Ovary (tissue), 3 donors: Measurements from ENCODE around the gene OPRL1.

ENCODE experiments used
- EP300 ChIP-seq: sonication (generic); formaldehyde crosslinking; IDR thresholded peaks from one replicate; pipeline ENCODE4 v1.6.1; 2017; ENCODE audit warnings: antibody characterized with exemption
- TF ChIP-seq, protein P1 (sequence below), 3 donors: fragments of 450-650 bp in 2 of 3; fragments of 200-600 bp in 1 of 3; IDR thresholded peaks; one replicate each; pipeline versions ENCODE4 v1.5.1 to v1.8.0; 2016 to 2022; ENCODE audit warnings: antibody characterized with exemption in 3 of 3, mild to moderate bottlenecking in 1 of 3
- donor health status: DM: no; HTN: no; CAD: no.

DNA sequence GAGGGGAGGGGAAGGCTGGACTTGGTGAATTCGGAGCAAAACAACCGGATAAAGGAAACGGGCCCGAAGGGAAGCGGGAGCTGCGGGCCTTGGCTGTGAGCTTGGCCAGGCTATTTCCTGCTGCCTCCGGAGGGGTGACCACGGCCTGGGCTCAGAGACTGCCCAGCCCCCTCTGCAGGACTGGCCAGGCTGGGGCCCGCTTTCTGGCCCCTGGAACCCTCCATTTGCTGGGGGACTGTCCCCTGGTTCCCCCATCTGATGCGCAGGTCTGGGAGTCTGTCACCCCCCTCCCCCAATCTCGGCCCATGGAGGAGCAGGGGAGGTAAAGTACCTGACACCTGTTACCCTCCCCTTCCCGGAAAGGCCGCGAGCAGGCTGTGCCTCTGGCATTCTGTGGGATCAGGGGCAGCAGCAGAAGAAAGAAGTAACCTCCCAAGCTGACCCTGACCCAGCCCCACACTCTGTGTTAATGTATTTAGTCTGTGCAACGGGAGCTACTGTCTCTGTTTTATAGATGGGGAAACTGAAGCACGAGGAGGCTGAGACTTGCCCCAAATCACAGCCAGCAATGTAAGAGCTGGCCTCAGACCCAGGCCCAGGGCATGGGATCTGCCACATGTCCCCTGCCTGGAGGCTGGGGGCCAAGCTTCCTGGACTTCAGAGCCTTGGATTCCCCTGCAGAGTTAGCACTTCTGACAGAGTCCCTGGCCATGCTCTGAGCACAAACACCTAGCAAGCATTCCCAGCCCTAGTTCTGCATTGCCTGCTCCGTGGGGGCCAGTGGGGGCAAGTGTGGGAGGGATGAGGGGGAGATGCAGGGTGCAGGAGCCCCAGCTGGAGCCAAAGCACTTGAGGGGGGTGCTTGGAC is 40.4 kb upstream of the OPRL1 start:
- TF ChIP-seq EP300 = no peak
- TF ChIP-seq, protein P1, sequence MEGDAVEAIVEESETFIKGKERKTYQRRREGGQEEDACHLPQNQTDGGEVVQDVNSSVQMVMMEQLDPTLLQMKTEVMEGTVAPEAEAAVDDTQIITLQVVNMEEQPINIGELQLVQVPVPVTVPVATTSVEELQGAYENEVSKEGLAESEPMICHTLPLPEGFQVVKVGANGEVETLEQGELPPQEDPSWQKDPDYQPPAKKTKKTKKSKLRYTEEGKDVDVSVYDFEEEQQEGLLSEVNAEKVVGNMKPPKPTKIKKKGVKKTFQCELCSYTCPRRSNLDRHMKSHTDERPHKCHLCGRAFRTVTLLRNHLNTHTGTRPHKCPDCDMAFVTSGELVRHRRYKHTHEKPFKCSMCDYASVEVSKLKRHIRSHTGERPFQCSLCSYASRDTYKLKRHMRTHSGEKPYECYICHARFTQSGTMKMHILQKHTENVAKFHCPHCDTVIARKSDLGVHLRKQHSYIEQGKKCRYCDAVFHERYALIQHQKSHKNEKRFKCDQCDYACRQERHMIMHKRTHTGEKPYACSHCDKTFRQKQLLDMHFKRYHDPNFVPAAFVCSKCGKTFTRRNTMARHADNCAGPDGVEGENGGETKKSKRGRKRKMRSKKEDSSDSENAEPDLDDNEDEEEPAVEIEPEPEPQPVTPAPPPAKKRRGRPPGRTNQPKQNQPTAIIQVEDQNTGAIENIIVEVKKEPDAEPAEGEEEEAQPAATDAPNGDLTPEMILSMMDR (IDR thresholded peaks at IDR 0.05) = no peak
